A673 (cell line): ENCODE results near the gene ADGRE2.

ENCODE experiments used
- EZH2 ChIP-seq: fragments of 200-600 bp; sonication (generic); IDR thresholded peaks from 2 replicates; pipeline ENCODE4 v1.6.1; 2017; ENCODE audit warnings: borderline replicate concordance, low read depth, mild to moderate bottlenecking, mixed read lengths, antibody characterized with exemption, low read length; ENCODE audit not compliant: poor library complexity, severe bottlenecking
- TF ChIP-seq, protein P1 (sequence below): fragments of 300-800, 200-600 bp; sonication (generic); conservative IDR thresholded peaks from 2 replicates; pipeline ENCODE4 v1.5.1; 2017; ENCODE audit warnings: low read depth, mild to moderate bottlenecking, antibody characterized with exemption, low read length, moderate library complexity, mixed read lengths

DNA sequence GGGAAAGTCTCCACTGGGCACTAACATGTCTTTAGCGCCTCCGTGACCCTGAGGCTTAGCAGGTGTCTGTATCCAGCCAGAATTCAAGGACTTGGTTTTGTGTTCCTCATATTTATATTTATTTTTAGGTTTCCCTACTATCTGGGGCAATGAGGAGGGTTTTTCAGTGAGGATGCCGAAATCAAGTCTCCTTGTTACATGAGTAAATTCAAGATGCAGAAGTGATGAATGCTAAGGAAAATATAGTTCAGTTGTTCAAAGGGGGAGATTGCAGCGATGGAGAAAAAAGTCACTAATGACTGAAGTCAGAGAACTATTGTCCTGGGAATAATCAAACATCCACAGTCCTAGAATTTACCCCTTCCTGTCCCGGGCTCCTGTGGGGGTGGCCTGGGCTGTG is 791 bp upstream of the ADGRE2 start:
- TF ChIP-seq EZH2: no peak
- TF ChIP-seq, protein P1, sequence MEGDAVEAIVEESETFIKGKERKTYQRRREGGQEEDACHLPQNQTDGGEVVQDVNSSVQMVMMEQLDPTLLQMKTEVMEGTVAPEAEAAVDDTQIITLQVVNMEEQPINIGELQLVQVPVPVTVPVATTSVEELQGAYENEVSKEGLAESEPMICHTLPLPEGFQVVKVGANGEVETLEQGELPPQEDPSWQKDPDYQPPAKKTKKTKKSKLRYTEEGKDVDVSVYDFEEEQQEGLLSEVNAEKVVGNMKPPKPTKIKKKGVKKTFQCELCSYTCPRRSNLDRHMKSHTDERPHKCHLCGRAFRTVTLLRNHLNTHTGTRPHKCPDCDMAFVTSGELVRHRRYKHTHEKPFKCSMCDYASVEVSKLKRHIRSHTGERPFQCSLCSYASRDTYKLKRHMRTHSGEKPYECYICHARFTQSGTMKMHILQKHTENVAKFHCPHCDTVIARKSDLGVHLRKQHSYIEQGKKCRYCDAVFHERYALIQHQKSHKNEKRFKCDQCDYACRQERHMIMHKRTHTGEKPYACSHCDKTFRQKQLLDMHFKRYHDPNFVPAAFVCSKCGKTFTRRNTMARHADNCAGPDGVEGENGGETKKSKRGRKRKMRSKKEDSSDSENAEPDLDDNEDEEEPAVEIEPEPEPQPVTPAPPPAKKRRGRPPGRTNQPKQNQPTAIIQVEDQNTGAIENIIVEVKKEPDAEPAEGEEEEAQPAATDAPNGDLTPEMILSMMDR: no peak
